Muscle layer of duodenum (tissue), 2 donors: ENCODE measurements around the gene CYP46A1.

ENCODE experiments used
- H3K27ac ChIP-seq: one replicate; pipeline ENCODE4 v1.7.0; 2013; ENCODE audit warnings: mild to moderate bottlenecking, low read length
- H3K27me3 ChIP-seq: one replicate; pipeline ENCODE4 v1.7.0; 2013; ENCODE audit warnings: low read depth, mild to moderate bottlenecking, control low read depth, low read length
- H3K36me3 ChIP-seq, 2 donors: one replicate each; pipeline ENCODE4 v1.7.0; 2013; ENCODE audit warnings: low read length in 2 of 2, control low read depth in 1 of 2, mild to moderate bottlenecking in 1 of 2; ENCODE audit not compliant: insufficient read depth in 2 of 2, control insufficient read depth in 1 of 2
- H3K4me1 ChIP-seq, 2 donors: one replicate each; pipeline ENCODE4 v1.7.0; 2013; ENCODE audit warnings: low read length in 2 of 2, mild to moderate bottlenecking in 2 of 2, control low read depth in 1 of 2, moderate library complexity in 1 of 2; ENCODE audit not compliant: insufficient read depth in 2 of 2, control insufficient read depth in 1 of 2
- H3K4me3 ChIP-seq, 2 donors: one replicate each; pipeline ENCODE4 v1.7.0; 2013; ENCODE audit warnings: low read length in 2 of 2, low read depth in 1 of 2, mild to moderate bottlenecking in 1 of 2
- H3K9me3 ChIP-seq, 2 donors: one replicate each; pipeline ENCODE4 v1.7.0; 2013; ENCODE audit warnings: low read length in 2 of 2, control low read depth in 1 of 2, mild to moderate bottlenecking in 1 of 2; ENCODE audit not compliant: control insufficient read depth in 1 of 2
- donor health status: healthy.

Gene CYP46A1

GRCh38 chr14:99735189-99736135 lies 51.4 kb downstream of the CYP46A1 start:
- Histone ChIP-seq H3K4me1 (peaks cover 0 to 34% of the 10 kb centered on the region in 2 donors), H3K4me3 (no peak overlapping the region), H3K27ac (no peak overlapping the region), H3K27me3 (peaks cover 4% of the 10 kb centered on the region), H3K9me3 (no peaks in the 10 kb centered on the region), H3K36me3 (no peaks in the 10 kb centered on the region)

- peaks cover 4% of the 10 kb centered on the region for H3K27me3 ChIP-seq
- no peak overlapping the region for H3K27ac ChIP-seq
Observed at GRCh38 chr14:99736603-99737371, 52.7 kb downstream of the CYP46A1 start.

GRCh38 chr14:99737451-99737951 lies 53.4 kb downstream of the CYP46A1 start:
- Histone ChIP-seq H3K4me3 (peak overlapping the region; percentile 30 to 64), H3K4me1 (peaks cover 0 to 34% of the 10 kb centered on the region in 2 donors), H3K27me3 (peaks cover 4% of the 10 kb centered on the region), H3K36me3 (no peaks in the 10 kb centered on the region), H3K27ac (no peak overlapping the region), H3K9me3 (no peaks in the 10 kb centered on the region)

More at GRCh38 chr14:99736603-99737371, 52.7 kb downstream of the CYP46A1 start:
- H3K4me3 ChIP-seq = peak overlapping the region in 1 of 2 donors; percentile 64
- H3K4me1 ChIP-seq = peaks cover 0 to 34% of the 10 kb centered on the region in 2 donors
- no peaks in the 10 kb centered on the region for H3K36me3 ChIP-seq
- H3K9me3 ChIP-seq = no peaks in the 10 kb centered on the region

- H3K9me3 ChIP-seq = no peaks in the 10 kb centered on the region
- H3K27me3 ChIP-seq = peaks cover 4% of the 10 kb centered on the region
- peaks cover 0 to 34% of the 10 kb centered on the region in 2 donors for H3K4me1 ChIP-seq
- H3K4me3 ChIP-seq = peak overlapping the region; percentile 30 to 64
- H3K27ac ChIP-seq = peak overlapping the region; percentile 23
- no peaks in the 10 kb centered on the region for H3K36me3 ChIP-seq
Observed at GRCh38 chr14:99737956-99738667, 54.0 kb downstream of the CYP46A1 start.

- H3K27me3 ChIP-seq = peaks cover 4% of the 10 kb centered on the region
- no peak overlapping the region for H3K27ac ChIP-seq
- H3K4me3 ChIP-seq = no peak overlapping the region
- H3K9me3 ChIP-seq = no peaks in the 10 kb centered on the region
- peaks cover 0 to 34% of the 10 kb centered on the region in 2 donors for H3K4me1 ChIP-seq
- no peaks in the 10 kb centered on the region for H3K36me3 ChIP-seq
Observed at GRCh38 chr14:99740411-99740810, 56.3 kb downstream of the CYP46A1 start.

GRCh38 chr14:99741227-99741976 lies 57.3 kb downstream of the CYP46A1 start:
- Histone ChIP-seq H3K36me3 (no peaks in the 10 kb centered on the region), H3K27me3 (peaks cover 4% of the 10 kb centered on the region), H3K27ac (no peak overlapping the region), H3K4me3 (no peak overlapping the region), H3K9me3 (no peaks in the 10 kb centered on the region), H3K4me1 (peaks cover 5 to 42% of the 10 kb centered on the region in 2 donors)

GRCh38 chr14:99742074-99742473 lies 58.0 kb downstream of the CYP46A1 start:
- H3K27me3 ChIP-seq = peaks cover 2% of the 10 kb centered on the region
- no peaks in the 10 kb centered on the region for H3K36me3 ChIP-seq
- H3K4me1 ChIP-seq = peaks cover 7 to 42% of the 10 kb centered on the region in 2 donors
- H3K4me3 ChIP-seq = no peak overlapping the region
- H3K27ac ChIP-seq = no peak overlapping the region
- H3K9me3 ChIP-seq = no peaks in the 10 kb centered on the region

GRCh38 chr14:99742509-99743487 lies 58.7 kb downstream of the CYP46A1 start:
- H3K4me1 ChIP-seq = peaks cover 7 to 42% of the 10 kb centered on the region in 2 donors
- no peak overlapping the region for H3K27ac ChIP-seq
- H3K9me3 ChIP-seq = no peaks in the 10 kb centered on the region
- no peak overlapping the region for H3K4me3 ChIP-seq
- no peaks in the 10 kb centered on the region for H3K27me3 ChIP-seq
- H3K36me3 ChIP-seq = no peaks in the 10 kb centered on the region

- no peaks in the 10 kb centered on the region for H3K9me3 ChIP-seq
- no peaks in the 10 kb centered on the region for H3K36me3 ChIP-seq
- no peak overlapping the region for H3K27ac ChIP-seq
- no peak overlapping the region for H3K4me3 ChIP-seq
- no peaks in the 10 kb centered on the region for H3K27me3 ChIP-seq
- H3K4me1 ChIP-seq = peaks cover 7 to 40% of the 10 kb centered on the region in 2 donors
Observed at GRCh38 chr14:99744199-99744872, 60.2 kb downstream of the CYP46A1 start.
